B cell (primary cell): ENCODE measurements around the gene RPS14. TPM values are rescaled to one million over a fixed set of nuclear protein-coding genes. Genes with fewer than 3 reads are reported as not detected.

ENCODE experiments used
- ATAC-seq: fragments of 200-7000 bp; cut with Tn5 transposase; one replicate; pipeline ENCODE4 v1.10.0; 2021; ENCODE audit warnings: low read depth, mild to moderate bottlenecking, moderate number of reproducible peaks, moderate library complexity
- CTCF ChIA-PET: fragments of 350-600 bp; sonication (Branson Sonifier 250); formaldehyde crosslinking; loops from one replicate; lab custom pipeline; 2021; ENCODE audit warnings: antibody characterized with exemption, inconsistent platforms; lab: Charles Lee
- POLR2A ChIA-PET: fragments of 350-600 bp; sonication (Branson Sonifier 250); formaldehyde crosslinking; loops from one replicate; lab custom pipeline; 2021; ENCODE audit warnings: antibody characterized with exemption; lab: Charles Lee
- DNase-seq: peaks from one replicate; pipeline ENCODE4 v3.0.0; 2013
- H2AFZ ChIP-seq: 2 replicates; pipeline ENCODE4 v1.6.1; 2012; ENCODE audit warnings: mild to moderate bottlenecking, low read depth, low read length; ENCODE audit not compliant: insufficient read depth, poor library complexity, severe bottlenecking
- H3K27ac ChIP-seq, 2 donors: 1 replicate in 1 of 2; 2 replicates in 1 of 2; pipeline ENCODE4 v1.5.1; 2012 to 2013; ENCODE audit warnings: low read length in 2 of 2, mild to moderate bottlenecking in 2 of 2, moderate library complexity in 1 of 2
- H3K27me3 ChIP-seq, 4 experiments: fragments of 200-600 bp in 1 of 4; sonication (generic) in 1 of 4; replicated peaks in 1 of 4; 1 replicate in 2 of 4; 2 replicates in 2 of 4; pipeline versions ENCODE4 v1.6.1 to v1.7.0; 2013 to 2016; ENCODE audit warnings: low read length in 3 of 4, mild to moderate bottlenecking in 2 of 4, mixed read lengths in 1 of 4, moderate library complexity in 1 of 4; ENCODE audit not compliant: insufficient read depth in 4 of 4, control insufficient read depth in 3 of 4; ENCODE audit errors: control extremely low read depth in 1 of 4
- H3K36me3 ChIP-seq, 2 experiments: replicated peaks in 1 of 2; 1 replicate in 1 of 2; 2 replicates in 1 of 2; pipeline versions ENCODE4 v1.6.1 to v1.7.1; 2013; ENCODE audit warnings: low read length in 1 of 2; ENCODE audit not compliant: insufficient read depth in 2 of 2, control insufficient read depth in 1 of 2; ENCODE audit errors: control extremely low read depth in 1 of 2, extremely low read depth in 1 of 2
- H3K4me1 ChIP-seq, 2 donors: fragments of 200-600 bp in 1 of 2; sonication (generic) in 1 of 2; 1 replicate in 1 of 2; 2 replicates in 1 of 2; pipeline versions ENCODE4 v1.5.1 to v1.6.1; 2013 to 2017; ENCODE audit warnings: low read length in 2 of 2; ENCODE audit not compliant: control insufficient read depth in 2 of 2, insufficient read depth in 2 of 2
- H3K4me2 ChIP-seq: replicated peaks from 2 replicates; pipeline ENCODE3; 2012; ENCODE audit warnings: mild to moderate bottlenecking, low read depth, low read length; ENCODE audit not compliant: poor library complexity, severe bottlenecking
- H3K4me3 ChIP-seq, 5 experiments: fragments of 200-600 bp in 1 of 5; sonication (generic) in 1 of 5; 1 replicate in 3 of 5; 2 replicates in 2 of 5; pipeline versions ENCODE4 v1.5.1 to v1.7.0; 2011 to 2016; ENCODE audit warnings: low read length in 4 of 5, mild to moderate bottlenecking in 4 of 5, low read depth in 2 of 5, control low read depth in 1 of 5, moderate library complexity in 1 of 5; ENCODE audit not compliant: insufficient read depth in 1 of 5; ENCODE audit errors: control extremely low read depth in 1 of 5, extremely low read depth in 1 of 5
- H3K79me2 ChIP-seq: fragments of 200-600 bp; sonication (generic); one replicate; pipeline ENCODE4 v1.6.0; 2016; ENCODE audit warnings: low read length; ENCODE audit not compliant: control insufficient read depth, insufficient read depth
- H3K9ac ChIP-seq: fragments of 200-600 bp; sonication (generic); 2 replicates; pipeline ENCODE4 v1.6.1; 2017; ENCODE audit warnings: mild to moderate bottlenecking, low read length, moderate library complexity
- H3K9me3 ChIP-seq, 3 donors: one replicate each; pipeline versions ENCODE4 v1.6.1 to v1.7.1; 2013; ENCODE audit warnings: low read length in 2 of 3; ENCODE audit not compliant: control insufficient read depth in 2 of 3, insufficient read depth in 1 of 3; ENCODE audit errors: control extremely low read depth in 1 of 3
- H4K20me1 ChIP-seq: 2 replicates; pipeline ENCODE4 v1.6.0; 2012; ENCODE audit warnings: mild to moderate bottlenecking, low read length; ENCODE audit not compliant: insufficient read depth, control insufficient read depth, poor library complexity, severe bottlenecking
- H3K27ac Mint-ChIP-seq: one replicate; pipeline ENCODE4 v1.8.0; 2021; ENCODE audit warnings: mixed read lengths
- H3K27me3 Mint-ChIP-seq: one replicate; pipeline ENCODE4 v1.8.0; 2021; ENCODE audit warnings: mixed read lengths
- H3K4me1 Mint-ChIP-seq: one replicate; pipeline ENCODE4 v1.8.0; 2021; ENCODE audit warnings: mixed read lengths
- H3K4me3 Mint-ChIP-seq: one replicate; pipeline ENCODE4 v1.8.0; 2021; ENCODE audit warnings: mixed read lengths
- H3K9me3 Mint-ChIP-seq: one replicate; pipeline ENCODE4 v1.8.0; 2022; ENCODE audit warnings: mixed read lengths; ENCODE audit not compliant: insufficient read depth
- CTCF ChIP-seq: fragments of 200-600 bp; IDR thresholded peaks from one replicate; pipeline ENCODE4 v1.8.0; 2022; ENCODE audit warnings: antibody characterized with exemption, mild to moderate bottlenecking
- EZH2 ChIP-seq: IDR thresholded peaks from 2 replicates; pipeline ENCODE4 v1.6.1; 2012; ENCODE audit warnings: borderline replicate concordance, low read depth, mild to moderate bottlenecking, moderate library complexity, low read length; ENCODE audit not compliant: insufficient read depth, poor library complexity, severe bottlenecking
- WGBS: methylation state at CpG from one replicate; pipeline ENCODE4 v1.1.5; 2013; ENCODE audit warnings: missing lambda C conversion rate; ENCODE audit not compliant: insufficient coverage; 5-methylcytosine and 5-hydroxymethylcytosine counted together
- intact Hi-C: fragments of 100-400 bp; cut with micrococcal nuclease; formaldehyde crosslinking; loops from one replicate; pipeline ENCODE4 v1.10.0; 2022
- polyA plus RNA-seq: library from polyadenylated mRNA; depleted of rRNA; stranded (reverse); fragments of >200 nt; gene quantifications from 2 replicates; pipeline ENCODE4 v1.2.3, GENCODE V29; 2012
- total RNA-seq, 2 donors: library from RNA; stranded (reverse); fragments of 120-200 nt in 1 of 2; gene quantifications; 1 replicate in 1 of 2; 2 replicates in 1 of 2; pipeline versions ENCODE4 v1.2.3 to v1.2.4, GENCODE V29; 2013 to 2022

Gene RPS14
- total and polyA plus RNA-seq, 2 donors (not counting 1 experiment from before 2014, with no cell fraction given): 3,740 to 6,881 TPM

GRCh38 chr5:150488519-150489359 lies 39.2 kb upstream of the RPS14 start:
- 87% methylated on average over 11 of the region's 11 CpGs for WGBS
- Histone ChIP-seq H2AFZ (no peak overlapping the region), H3K79me2 (peaks cover 4% of the 10 kb centered on the region), H4K20me1 (no peaks in the 10 kb centered on the region), H3K36me3 (no peaks in the 10 kb centered on the region), H3K27ac (peak overlapping the region in 1 of 2 donors; percentile 72), H3K27me3 (no peaks in the 10 kb centered on the region), H3K4me1 (peaks cover 39 to 58% of the 10 kb centered on the region in 2 donors), H3K9me3 (no peaks in the 10 kb centered on the region), H3K4me2 (no peak overlapping the region), H3K9ac (no peak overlapping the region), H3K4me3 (peak overlapping the region in 1 of 5 experiments; percentile 2)
- no peak for TF ChIP-seq EZH2
- TF ChIP-seq CTCF: no peak
- no peak for DNase-seq
- Mint-ChIP-seq H3K4me1 (peaks cover 57% of the 10 kb centered on the region), H3K4me3 (peak overlapping the region; percentile 21), H3K27ac (peak overlapping the region; percentile 85), H3K27me3 (no peaks in the 10 kb centered on the region), H3K9me3 (no peaks in the 10 kb centered on the region)
- ChIA-PET CTCF (interaction anchor here (1.3 to 2.5 kb wide), 9 partner anchors 10 to 56 kb away, joined by 4 to 11 read pairs (median 8); no protein-coding TSS in a partner anchor), POLR2A (interaction anchor here (1.1 kb wide), 1 partner anchor 13 kb away, joined by 8 read pairs; no protein-coding TSS in a partner anchor)
- ATAC-seq: no peak
- intact Hi-C loops: loop anchor here (5.0 to 10.0 kb wide), 2 partner anchors 36 to 736 kb away; partner anchors contain the start of gene CCDC69
